ENCODE results near the gene TRIM27.
"Not testable (repeated sequence)": the region's sequence is repeated elsewhere in the genome, so short reads cannot be mapped to it uniquely, and the experiment has no call there.

The TRIM27 gene

DNA sequence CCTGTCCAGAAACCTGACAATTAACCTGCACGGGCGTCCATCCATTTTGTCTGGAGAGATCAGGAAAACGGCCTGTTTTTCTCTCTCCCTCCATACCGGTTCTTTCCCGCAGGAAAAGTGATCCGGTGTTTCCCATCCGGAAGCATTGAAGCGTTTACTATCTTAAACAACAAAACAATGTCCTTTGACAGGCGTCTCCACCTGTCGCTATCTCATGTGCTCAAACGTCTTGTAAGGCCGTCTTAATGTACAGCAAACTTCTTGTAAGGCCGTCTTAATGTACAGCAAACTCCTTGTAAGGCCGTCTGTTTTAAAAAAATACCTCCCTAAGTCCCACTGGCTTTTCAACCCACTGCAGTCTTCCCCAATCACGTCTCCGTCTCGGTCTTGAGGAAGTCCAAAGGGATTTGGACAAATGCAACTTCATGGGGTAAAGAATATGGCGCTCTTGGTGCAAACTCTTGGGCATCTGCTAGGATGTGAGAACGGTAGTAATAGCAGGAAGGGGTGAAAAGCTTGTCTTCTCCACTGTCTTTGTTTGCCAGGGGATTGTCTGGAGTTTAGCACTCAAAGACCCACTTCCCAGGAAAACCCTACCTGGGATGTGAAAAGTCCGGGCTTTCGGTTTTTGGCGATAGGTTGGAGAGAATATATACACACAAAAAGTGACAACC is 29.9 kb upstream of the TRIM27 start:
- Histone ChIP-seq H3K4me1 (ENCODE audit: control insufficient read depth in 5 of 5, insufficient read depth in 5 of 5, low read length in 5 of 5) (peaks cover 2 to 11% (median 11%) of the 10 kb centered on the region in 5 donors), H3K36me3 (ENCODE audit: control insufficient read depth in 5 of 5, insufficient read depth in 5 of 5, low read length in 5 of 5) (no peaks in the 10 kb centered on the region), H3K9me3 (ENCODE audit: control insufficient read depth in 5 of 5, low read length in 5 of 5) (no peaks in the 10 kb centered on the region), H3K27me3 (ENCODE audit: control insufficient read depth in 5 of 5, insufficient read depth in 4 of 5, low read length in 5 of 5) (peaks cover 0 to 5% (median 0%) of the 10 kb centered on the region in 5 donors), H3K9ac (ENCODE audit: low read length in 5 of 5) (peak overlapping the region in 2 of 5 donors; percentile 46 to 47), H3K4me3 (ENCODE audit: low read depth in 1 of 5, low read length in 5 of 5) (peak overlapping the region; percentile 50 to 75 (median 63)), H3K27ac (ENCODE audit: low read depth, low read length) (no peak overlapping the region)

DNA sequence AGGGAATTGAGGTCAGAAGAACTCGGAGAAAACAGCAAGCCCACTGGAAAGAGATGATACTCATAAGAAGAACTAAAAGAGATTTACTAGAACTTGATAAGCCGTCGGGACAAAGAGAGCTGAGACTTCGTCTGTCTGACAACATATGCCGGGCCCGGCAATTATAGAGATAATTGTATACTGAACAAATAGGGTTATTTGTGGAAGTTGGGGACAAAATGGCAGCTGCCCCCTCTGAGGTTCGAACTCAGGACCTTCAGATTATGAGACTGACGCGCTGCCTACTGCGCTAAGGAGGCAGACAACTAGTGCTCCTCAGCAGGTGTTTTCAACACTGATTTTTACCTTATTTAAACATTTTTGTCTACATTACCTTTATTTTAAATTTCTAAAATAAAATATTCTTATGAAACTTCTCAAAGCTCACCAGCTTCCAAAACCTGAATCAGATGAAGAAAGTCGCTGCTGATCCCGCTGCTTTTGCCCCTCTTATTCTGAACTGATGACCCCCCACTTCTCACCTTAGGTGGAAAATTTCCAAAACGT is 29.3 kb upstream of the TRIM27 start:
- peaks cover 0 to 5% (median 0%) of the 10 kb centered on the region in 5 donors for H3K27me3 ChIP-seq (ENCODE audit: control insufficient read depth in 5 of 5, insufficient read depth in 4 of 5, low read length in 5 of 5)
- no peaks in the 10 kb centered on the region for H3K9me3 ChIP-seq (ENCODE audit: control insufficient read depth in 5 of 5, low read length in 5 of 5)
- peak overlapping the region; percentile 50 to 75 (median 63) for H3K4me3 ChIP-seq (ENCODE audit: low read depth in 1 of 5, low read length in 5 of 5)
- H3K27ac ChIP-seq (ENCODE audit: low read depth, low read length), result no peak overlapping the region
- peaks cover 2 to 11% (median 11%) of the 10 kb centered on the region in 5 donors for H3K4me1 ChIP-seq (ENCODE audit: control insufficient read depth in 5 of 5, insufficient read depth in 5 of 5, low read length in 5 of 5)
- peak overlapping the region in 2 of 5 donors; percentile 46 to 47 for H3K9ac ChIP-seq (ENCODE audit: low read length in 5 of 5)
- no peaks in the 10 kb centered on the region for H3K36me3 ChIP-seq (ENCODE audit: control insufficient read depth in 5 of 5, insufficient read depth in 5 of 5, low read length in 5 of 5)

DNA sequence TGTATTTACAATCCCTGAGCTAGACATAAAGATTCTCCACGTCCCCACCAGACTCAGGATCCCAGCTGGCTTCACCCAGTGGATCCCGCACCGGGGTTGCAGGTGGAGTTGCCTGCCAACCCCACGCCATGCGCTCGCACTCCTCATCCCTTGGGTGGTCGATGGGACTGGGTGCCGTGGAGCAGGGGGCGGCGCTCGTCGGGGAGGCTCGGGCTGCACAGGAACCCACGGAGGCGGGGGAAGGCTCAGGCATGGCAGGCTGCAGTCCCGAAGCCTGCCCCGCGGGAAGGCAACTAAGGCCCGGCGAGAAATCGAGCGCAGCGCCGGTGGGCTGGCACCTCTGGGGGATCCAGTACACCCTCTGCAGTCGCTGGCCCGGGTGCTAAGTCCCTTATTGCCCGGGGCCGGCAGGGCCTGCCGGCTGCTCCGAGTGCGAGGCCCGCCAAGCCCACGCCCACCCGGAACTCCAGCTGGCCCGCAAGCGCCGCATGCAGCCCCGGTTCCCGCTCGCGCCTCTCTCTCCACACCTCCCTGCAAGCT is 25.9 kb upstream of the TRIM27 start:
- H3K4me3 ChIP-seq (ENCODE audit: low read depth in 1 of 5, low read length in 5 of 5), result not testable (repeated sequence)

DNA sequence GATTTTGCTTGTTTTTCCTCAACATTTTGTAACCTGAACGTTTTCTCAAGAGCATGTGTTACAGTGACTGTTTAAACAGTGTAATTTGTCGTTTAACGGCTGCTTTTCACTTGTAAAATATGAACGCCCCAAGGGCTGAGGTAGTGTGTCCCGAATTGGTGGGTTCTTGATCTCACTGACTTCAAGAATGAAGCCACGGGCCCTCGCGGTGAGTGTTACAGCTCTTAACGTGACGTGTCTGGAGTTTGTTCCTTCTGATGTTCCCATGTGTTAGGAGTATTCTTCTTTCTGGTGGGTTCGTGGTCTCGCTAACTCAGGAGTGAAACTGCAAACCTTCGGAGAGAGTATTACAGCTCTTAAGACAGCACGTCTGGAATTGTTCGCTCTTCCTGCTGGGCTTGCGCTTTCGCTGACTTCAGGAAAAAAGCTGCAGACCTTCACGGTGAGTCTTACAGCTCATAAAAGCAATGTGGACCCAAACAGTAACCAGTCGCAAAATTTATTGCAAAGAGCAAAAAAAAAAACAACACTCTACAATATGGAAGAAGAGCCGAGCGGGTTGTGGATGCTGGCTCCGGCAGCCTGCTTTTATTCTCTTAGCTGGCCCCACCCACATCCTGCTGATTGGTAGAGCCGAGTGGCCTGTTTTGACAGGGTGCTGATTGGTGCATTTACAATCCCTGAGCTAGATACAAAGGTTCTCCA is 25.1 kb upstream of the TRIM27 start:
- Histone ChIP-seq H3K4me3 (ENCODE audit: low read depth in 1 of 5, low read length in 5 of 5) (no peak overlapping the region), H3K4me1 (ENCODE audit: control insufficient read depth in 5 of 5, insufficient read depth in 5 of 5, low read length in 5 of 5) (peaks cover 2 to 10% (median 9%) of the 10 kb centered on the region in 5 donors), H3K36me3 (ENCODE audit: control insufficient read depth in 5 of 5, insufficient read depth in 5 of 5, low read length in 5 of 5) (no peaks in the 10 kb centered on the region), H3K9ac (ENCODE audit: low read length in 5 of 5) (no peak overlapping the region), H3K27me3 (ENCODE audit: control insufficient read depth in 5 of 5, insufficient read depth in 4 of 5, low read length in 5 of 5) (peaks cover 0 to under 1% (median 0%) of the 10 kb centered on the region in 5 donors), H3K9me3 (ENCODE audit: control insufficient read depth in 5 of 5, low read length in 5 of 5) (no peaks in the 10 kb centered on the region), H3K27ac (ENCODE audit: low read depth, low read length) (no peak overlapping the region)

More for the DNA sequence above, 25.9 kb upstream of the TRIM27 start:
- not testable (repeated sequence) for H3K27me3 ChIP-seq (ENCODE audit: control insufficient read depth in 5 of 5, insufficient read depth in 4 of 5, low read length in 5 of 5); H3K27ac ChIP-seq (ENCODE audit: low read depth, low read length); H3K9me3 ChIP-seq (ENCODE audit: control insufficient read depth in 5 of 5, low read length in 5 of 5); H3K36me3 ChIP-seq (ENCODE audit: control insufficient read depth in 5 of 5, insufficient read depth in 5 of 5, low read length in 5 of 5); H3K9ac ChIP-seq (ENCODE audit: low read length in 5 of 5)
- peaks cover 2 to 11% (median 11%) of the 10 kb centered on the region in 5 donors for H3K4me1 ChIP-seq (ENCODE audit: control insufficient read depth in 5 of 5, insufficient read depth in 5 of 5, low read length in 5 of 5)

DNA sequence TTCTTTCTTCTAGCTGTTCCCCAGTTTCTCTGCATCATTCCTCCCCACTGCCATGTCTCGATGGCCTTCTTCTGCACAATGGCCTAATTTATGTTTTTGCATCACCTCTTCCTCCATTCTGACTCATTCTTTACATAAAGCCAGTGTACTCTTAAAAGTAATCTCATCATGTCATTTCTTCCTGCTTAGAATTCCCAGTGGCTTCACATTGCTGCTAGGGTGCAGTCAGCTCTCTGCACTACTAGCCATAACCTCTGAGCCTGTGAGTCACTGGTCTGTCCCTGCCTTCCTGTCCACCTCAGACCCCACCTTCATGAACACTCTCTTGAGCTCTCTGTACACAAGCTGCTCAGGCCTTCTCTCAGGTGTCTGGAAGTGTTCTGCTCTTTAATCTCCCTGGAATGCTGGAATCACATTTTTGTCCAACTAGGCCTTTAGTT is 24.1 kb upstream of the TRIM27 start:
- Histone ChIP-seq H3K27me3 (ENCODE audit: control insufficient read depth in 5 of 5, insufficient read depth in 4 of 5, low read length in 5 of 5) (no peaks in the 10 kb centered on the region), H3K9me3 (ENCODE audit: control insufficient read depth in 5 of 5, low read length in 5 of 5) (no peaks in the 10 kb centered on the region), H3K4me1 (ENCODE audit: control insufficient read depth in 5 of 5, insufficient read depth in 5 of 5, low read length in 5 of 5) (peaks cover 0 to 13% (median 6%) of the 10 kb centered on the region in 5 donors), H3K4me3 (ENCODE audit: low read depth in 1 of 5, low read length in 5 of 5) (no peak overlapping the region), H3K36me3 (ENCODE audit: control insufficient read depth in 5 of 5, insufficient read depth in 5 of 5, low read length in 5 of 5) (no peaks in the 10 kb centered on the region), H3K27ac (ENCODE audit: low read depth, low read length) (no peak overlapping the region), H3K9ac (ENCODE audit: low read length in 5 of 5) (no peak overlapping the region)

DNA sequence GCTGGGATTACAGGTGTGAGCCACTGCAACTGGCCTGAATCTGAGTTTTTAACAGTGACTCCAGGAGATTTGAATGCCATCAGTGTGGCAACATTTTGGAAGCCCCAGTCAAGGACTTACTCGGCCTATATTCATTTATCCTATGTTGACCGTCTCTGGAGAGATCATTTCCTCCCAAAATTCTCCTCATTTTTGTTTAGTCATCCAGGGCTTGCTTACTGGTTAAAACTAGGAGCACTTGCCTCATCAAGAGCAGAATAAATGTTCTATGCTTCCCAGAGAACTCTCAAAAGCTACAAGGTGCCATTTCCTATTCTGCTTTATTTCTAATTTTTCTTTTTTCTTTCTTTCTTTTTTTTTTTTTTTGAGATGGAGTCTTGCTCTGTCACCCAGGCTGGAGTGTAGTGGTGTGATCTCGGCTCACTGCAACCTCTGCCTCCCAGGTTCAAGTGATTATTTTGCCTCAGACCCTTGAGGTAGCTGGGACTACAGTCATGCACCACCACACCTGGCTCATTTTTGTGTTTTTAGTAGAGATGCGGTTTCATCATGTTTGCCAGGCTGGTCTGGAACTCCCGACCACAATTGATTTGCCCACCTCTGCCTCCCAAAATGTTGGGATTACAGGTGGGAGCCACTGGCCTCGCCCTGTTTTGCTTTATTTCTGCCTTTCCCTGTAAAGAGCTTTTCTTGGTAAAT is 23.4 kb upstream of the TRIM27 start:
- Histone ChIP-seq H3K27me3 (ENCODE audit: control insufficient read depth in 5 of 5, insufficient read depth in 4 of 5, low read length in 5 of 5) (no peaks in the 10 kb centered on the region), H3K4me1 (ENCODE audit: control insufficient read depth in 5 of 5, insufficient read depth in 5 of 5, low read length in 5 of 5) (peaks cover under 1 to 13% (median 6%) of the 10 kb centered on the region in 5 donors), H3K36me3 (ENCODE audit: control insufficient read depth in 5 of 5, insufficient read depth in 5 of 5, low read length in 5 of 5) (no peaks in the 10 kb centered on the region), H3K4me3 (ENCODE audit: low read depth in 1 of 5, low read length in 5 of 5) (no peak overlapping the region), H3K9me3 (ENCODE audit: control insufficient read depth in 5 of 5, low read length in 5 of 5) (no peaks in the 10 kb centered on the region), H3K27ac (ENCODE audit: low read depth, low read length) (no peak overlapping the region), H3K9ac (ENCODE audit: low read length in 5 of 5) (no peak overlapping the region)

DNA sequence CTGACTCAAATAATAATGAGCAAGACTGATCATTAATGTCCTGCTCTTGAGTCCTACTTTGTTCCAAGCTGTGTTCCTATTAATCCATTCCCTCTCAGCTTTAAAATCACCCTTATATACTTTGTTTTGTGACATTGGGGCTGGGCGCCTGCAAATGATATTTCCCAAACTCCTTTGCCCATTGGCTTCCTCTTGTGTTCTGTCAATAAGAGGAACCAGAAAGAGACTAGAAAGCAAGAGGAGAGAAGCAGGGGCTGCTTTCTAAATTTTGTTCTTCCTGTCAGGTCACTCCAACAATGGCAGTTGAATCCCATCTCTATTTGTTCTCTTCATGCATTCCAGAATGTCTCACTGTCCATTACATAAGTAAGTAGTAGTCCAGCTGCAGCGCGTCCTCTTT is 21.6 kb upstream of the TRIM27 start:
- Histone ChIP-seq H3K9me3 (ENCODE audit: control insufficient read depth in 5 of 5, low read length in 5 of 5) (no peaks in the 10 kb centered on the region), H3K27me3 (ENCODE audit: control insufficient read depth in 5 of 5, insufficient read depth in 4 of 5, low read length in 5 of 5) (no peaks in the 10 kb centered on the region), H3K4me1 (ENCODE audit: control insufficient read depth in 5 of 5, insufficient read depth in 5 of 5, low read length in 5 of 5) (peaks cover 0 to 30% (median 18%) of the 10 kb centered on the region in 5 donors), H3K9ac (ENCODE audit: low read length in 5 of 5) (no peak overlapping the region), H3K36me3 (ENCODE audit: control insufficient read depth in 5 of 5, insufficient read depth in 5 of 5, low read length in 5 of 5) (no peaks in the 10 kb centered on the region), H3K27ac (ENCODE audit: low read depth, low read length) (no peak overlapping the region), H3K4me3 (ENCODE audit: low read depth in 1 of 5, low read length in 5 of 5) (no peak overlapping the region)

DNA sequence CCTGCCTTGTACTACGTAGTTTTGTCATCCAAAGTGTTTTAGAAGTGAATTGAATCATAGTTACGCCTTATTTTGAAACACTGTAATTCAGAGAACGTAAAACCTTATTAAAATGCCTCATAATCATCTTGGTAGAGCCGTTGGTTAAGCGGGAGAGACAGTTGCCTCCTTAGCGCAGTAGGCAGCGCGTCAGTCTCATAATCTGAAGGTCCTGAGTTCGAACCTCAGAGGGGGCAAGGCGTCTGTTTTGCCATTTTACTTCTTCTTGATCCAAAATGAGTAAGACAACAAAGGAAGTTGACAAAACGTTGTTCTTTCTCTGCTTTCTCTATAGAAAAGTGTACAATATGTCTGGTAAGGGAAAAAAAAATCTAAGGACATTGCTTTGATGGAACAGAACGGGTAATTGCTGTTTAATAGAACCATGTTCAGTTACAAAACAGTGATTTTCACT is 20.7 kb upstream of the TRIM27 start:
- Histone ChIP-seq H3K4me1 (ENCODE audit: control insufficient read depth in 5 of 5, insufficient read depth in 5 of 5, low read length in 5 of 5) (peaks cover 2 to 36% (median 23%) of the 10 kb centered on the region in 5 donors), H3K27ac (ENCODE audit: low read depth, low read length) (peak overlapping the region; percentile 88), H3K9ac (ENCODE audit: low read length in 5 of 5) (peak overlapping the region; percentile 80 to 94 (median 84)), H3K27me3 (ENCODE audit: control insufficient read depth in 5 of 5, insufficient read depth in 4 of 5, low read length in 5 of 5) (no peaks in the 10 kb centered on the region), H3K36me3 (ENCODE audit: control insufficient read depth in 5 of 5, insufficient read depth in 5 of 5, low read length in 5 of 5) (no peaks in the 10 kb centered on the region), H3K9me3 (ENCODE audit: control insufficient read depth in 5 of 5, low read length in 5 of 5) (no peaks in the 10 kb centered on the region), H3K4me3 (ENCODE audit: low read depth in 1 of 5, low read length in 5 of 5) (peak overlapping the region; percentile 65 to 98 (median 83))

DNA sequence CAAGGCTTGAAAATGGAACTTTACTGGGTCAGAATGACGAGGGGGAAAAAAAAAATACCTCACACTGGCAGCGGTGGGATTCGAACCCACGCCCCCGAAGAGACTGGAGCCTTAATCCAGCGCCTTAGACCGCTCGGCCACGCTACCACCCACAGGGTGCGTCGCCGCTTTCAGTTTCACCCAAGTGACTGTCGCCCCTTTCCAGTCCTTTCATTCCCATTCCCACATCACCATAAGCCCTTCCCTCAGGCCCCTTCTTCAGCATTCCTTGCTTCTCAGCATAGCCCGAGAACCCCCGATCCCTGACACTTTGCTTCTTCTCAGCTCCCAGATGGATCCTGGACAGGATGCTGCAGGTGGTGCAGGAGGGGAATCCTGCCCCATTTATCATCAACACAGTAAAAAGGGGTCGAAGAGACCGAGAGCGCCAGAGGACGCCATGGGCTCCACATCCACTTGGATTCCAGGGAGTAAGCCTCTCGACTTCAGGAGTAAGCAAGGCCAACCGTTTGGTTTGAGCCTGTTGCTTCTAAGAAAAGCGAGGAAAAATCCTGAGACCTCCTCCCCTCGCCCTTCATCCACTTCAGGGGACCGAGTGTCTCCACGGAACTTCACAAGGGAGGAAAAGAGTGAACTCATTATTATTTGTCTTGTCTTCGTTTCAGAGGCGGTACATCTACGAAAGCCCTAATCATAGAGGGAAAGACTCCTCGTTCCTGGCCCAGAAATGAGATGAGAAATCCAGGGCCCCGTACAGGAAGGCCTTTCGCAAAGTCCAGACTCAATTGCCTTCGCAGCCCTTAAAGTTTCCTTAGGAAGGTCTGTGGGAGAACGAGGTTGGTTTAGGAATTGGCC is 20.0 kb upstream of the TRIM27 start:
- no peaks in the 10 kb centered on the region for H3K9me3 ChIP-seq (ENCODE audit: control insufficient read depth in 5 of 5, low read length in 5 of 5)
- no peaks in the 10 kb centered on the region for H3K27me3 ChIP-seq (ENCODE audit: control insufficient read depth in 5 of 5, insufficient read depth in 4 of 5, low read length in 5 of 5)
- no peaks in the 10 kb centered on the region for H3K36me3 ChIP-seq (ENCODE audit: control insufficient read depth in 5 of 5, insufficient read depth in 5 of 5, low read length in 5 of 5)
- peak overlapping the region; percentile 65 to 98 (median 83) for H3K4me3 ChIP-seq (ENCODE audit: low read depth in 1 of 5, low read length in 5 of 5)
- H3K4me1 ChIP-seq (ENCODE audit: control insufficient read depth in 5 of 5, insufficient read depth in 5 of 5, low read length in 5 of 5), result peaks cover 2 to 36% (median 23%) of the 10 kb centered on the region in 5 donors
- H3K27ac ChIP-seq (ENCODE audit: low read depth, low read length), result peak overlapping the region; percentile 88
- H3K9ac ChIP-seq (ENCODE audit: low read length in 5 of 5), result peak overlapping the region; percentile 80 to 94 (median 84)

Data from subcutaneous abdominal adipose tissue (tissue), 5 donors.